Stimulated activated CD4-positive, alpha-beta T cell treated with anti-CD3 and anti-CD28 coated beads, Interleukin-1b, Interleukin-23, amount 100 ng/mL, for 48 hours (primary cell): ENCODE results near the gene U2AF1L4.

Experiments used
- DNase-seq: peaks from one replicate; pipeline ENCODE4 v3.0.0-alpha.2; 2020

The U2AF1L4 gene

DNA sequence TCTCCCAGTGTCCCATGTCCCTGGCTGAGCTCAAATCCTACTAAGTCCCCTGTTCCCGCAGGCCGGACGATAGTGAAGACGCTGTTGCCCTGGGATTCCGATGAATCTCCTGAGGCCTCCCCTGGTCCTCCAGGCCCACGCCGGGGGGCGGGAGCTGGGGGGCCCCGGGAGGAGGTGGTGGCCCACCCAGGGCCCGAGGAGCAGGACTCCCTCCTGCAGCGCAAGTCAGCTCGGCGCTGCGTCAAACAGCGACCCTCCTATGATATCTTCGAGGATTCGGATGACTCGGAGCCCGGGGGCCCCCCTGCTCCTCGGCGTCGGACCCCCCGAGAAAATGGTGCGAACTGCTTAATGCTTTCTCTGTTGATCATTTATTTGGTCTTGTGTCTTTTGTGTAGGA lies 21.5 kb downstream of the U2AF1L4 start:
- DNase-seq = no peak

- no peak for DNase-seq
Measured at GRCh38 chr19:35722897-35723296, 22.3 kb downstream of the U2AF1L4 start.

- DNase-seq = no peak
Measured at GRCh38 chr19:35722461-35722860, 22.8 kb downstream of the U2AF1L4 start.

DNA sequence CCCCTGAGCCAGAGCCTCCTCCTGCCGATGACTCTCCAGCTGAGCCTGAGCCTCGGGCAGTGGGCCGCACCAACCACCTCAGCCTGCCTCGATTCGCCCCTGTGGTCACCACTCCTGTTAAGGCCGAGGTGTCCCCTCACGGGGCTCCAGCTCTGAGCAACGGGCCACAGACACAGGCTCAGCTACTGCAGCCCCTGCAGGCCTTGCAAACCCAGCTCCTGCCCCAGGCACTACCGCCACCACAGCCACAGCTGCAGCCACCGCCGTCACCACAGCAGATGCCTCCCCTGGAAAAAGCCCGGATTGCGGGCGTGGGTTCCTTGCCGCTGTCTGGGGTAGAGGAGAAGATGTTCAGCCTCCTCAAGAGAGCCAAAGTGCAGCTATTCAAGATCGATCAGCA lies 23.8 kb downstream of the U2AF1L4 start:
- DNase-seq = no peak

DNA sequence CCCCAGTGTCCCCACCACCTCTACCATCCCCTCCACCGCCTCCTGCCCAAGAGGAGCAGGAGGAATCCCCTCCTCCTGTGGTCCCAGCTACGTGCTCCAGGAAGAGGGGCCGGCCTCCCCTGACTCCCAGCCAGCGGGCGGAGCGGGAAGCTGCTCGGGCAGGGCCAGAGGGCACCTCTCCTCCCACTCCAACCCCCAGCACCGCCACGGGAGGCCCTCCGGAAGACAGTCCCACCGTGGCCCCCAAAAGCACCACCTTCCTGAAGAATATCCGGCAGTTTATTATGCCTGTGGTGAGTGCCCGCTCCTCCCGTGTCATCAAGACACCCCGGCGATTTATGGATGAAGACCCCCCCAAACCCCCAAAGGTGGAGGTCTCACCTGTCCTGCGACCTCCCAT lies 24.6 kb downstream of the U2AF1L4 start:
- DNase-seq = no peak

DNA sequence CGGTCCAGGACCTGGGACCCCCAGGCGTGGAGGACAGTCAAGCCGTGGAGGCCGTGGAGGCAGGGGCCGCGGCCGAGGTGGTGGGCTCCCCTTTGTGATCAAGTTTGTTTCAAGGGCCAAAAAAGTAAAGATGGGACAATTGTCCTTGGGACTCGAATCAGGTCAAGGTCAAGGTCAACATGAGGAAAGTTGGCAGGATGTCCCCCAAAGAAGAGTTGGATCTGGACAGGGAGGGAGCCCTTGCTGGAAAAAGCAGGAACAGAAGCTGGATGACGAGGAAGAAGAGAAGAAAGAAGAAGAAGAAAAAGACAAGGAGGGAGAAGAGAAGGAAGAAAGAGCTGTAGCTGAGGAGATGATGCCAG lies 25.1 kb downstream of the U2AF1L4 start:
- no peak for DNase-seq

- DNase-seq = no peak
Measured at GRCh38 chr19:35719402-35720162, 25.6 kb downstream of the U2AF1L4 start.

GRCh38 chr19:35718345-35719041 lies 26.7 kb downstream of the U2AF1L4 start:
- DNase-seq = peak; percentile 72

GRCh38 chr19:35717665-35718344 lies 27.4 kb downstream of the U2AF1L4 start, which contains the start of gene KMT2B:
Gene KMT2B, plus strand, starts transcription at chr19:35718003. Its CDS starts 16 bp downstream, at chr19:35718019.
- DNase-seq = no peak

GRCh38 chr19:35716801-35717664 lies 28.2 kb downstream of the U2AF1L4 start:
- DNase-seq = peak; percentile 97

GRCh38 chr19:35715981-35716800 lies 29.0 kb downstream of the U2AF1L4 start:
- DNase-seq = no peak

GRCh38 chr19:35715355-35715809 lies 29.8 kb downstream of the U2AF1L4 start:
- no peak for DNase-seq

DNA sequence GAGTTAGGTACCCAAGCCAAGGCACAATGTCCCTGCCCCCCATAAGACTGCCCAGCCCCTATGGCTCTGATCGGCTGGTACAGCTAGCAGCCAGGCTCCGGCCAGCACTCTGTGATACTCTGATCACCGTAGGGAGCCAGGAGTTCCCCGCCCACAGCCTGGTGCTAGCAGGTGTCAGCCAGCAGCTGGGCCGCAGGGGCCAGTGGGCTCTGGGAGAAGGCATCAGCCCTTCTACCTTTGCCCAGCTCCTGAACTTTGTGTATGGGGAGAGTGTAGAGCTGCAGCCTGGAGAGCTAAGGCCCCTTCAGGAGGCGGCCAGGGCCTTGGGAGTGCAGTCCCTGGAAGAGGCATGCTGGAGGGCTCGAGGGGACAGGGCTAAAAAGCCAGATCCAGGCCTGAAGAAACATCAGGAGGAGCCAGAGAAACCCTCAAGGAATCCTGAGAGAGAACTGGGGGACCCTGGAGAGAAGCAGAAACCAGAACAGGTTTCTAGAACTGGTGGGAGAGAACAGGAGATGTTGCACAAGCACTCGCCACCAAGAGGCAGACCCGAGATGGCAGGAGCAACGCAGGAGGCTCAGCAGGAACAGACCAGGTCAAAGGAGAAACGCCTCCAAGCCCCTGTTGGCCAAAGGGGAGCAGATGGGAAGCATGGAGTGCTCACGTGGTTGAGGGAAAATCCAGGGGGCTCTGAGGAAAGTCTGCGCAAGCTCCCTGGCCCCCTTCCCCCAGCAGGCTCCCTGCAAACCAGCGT lies 30.4 kb downstream of the U2AF1L4 start:
- peak; percentile 58 for DNase-seq

DNA sequence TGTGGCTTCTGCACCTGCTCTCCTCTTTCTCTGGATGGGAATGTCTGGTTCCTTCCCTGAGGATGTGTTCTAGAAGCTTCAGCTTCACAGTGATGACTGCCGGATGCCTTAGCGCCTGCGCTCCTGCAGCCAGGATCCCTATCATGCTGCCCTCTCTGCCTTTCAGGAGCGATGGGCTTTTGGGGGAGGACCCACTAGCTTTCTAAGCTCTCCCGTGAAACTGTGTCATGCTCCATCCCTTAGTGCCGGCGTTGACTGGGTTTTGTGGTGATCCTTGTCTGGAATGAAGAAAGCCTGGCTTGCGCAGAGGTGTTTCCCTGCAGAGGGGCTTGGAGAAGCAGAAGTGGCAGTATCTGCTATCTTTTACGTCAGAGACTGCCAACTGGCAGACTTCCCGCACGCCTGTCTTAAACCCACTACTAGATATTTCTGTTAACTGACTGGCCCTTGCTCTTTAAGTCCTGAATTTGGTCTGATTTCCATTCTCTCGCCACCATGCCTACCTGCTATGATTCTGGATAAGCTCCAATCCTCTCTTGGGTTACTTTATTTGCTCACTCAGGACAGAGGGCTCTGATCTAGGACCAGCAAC lies 31.2 kb downstream of the U2AF1L4 start:
- no peak for DNase-seq

DNA sequence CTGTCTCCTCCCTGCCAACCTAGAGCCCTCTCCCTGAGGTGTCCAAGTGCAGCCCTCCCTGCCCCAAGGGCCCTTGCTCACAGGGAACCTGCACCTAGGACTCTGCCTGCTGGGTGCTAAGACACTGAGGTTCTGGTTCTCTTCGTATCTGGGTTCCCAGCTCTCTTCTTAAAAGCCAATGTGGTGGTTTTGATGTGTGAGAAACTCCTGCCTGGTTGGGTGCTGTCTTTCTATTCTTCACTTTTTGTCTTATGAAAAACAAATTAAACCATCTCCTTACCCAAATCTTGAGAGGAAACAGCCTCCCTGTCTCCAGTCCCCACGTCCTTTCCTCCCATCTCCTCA lies 31.7 kb downstream of the U2AF1L4 start:
- DNase-seq = no peak

DNA sequence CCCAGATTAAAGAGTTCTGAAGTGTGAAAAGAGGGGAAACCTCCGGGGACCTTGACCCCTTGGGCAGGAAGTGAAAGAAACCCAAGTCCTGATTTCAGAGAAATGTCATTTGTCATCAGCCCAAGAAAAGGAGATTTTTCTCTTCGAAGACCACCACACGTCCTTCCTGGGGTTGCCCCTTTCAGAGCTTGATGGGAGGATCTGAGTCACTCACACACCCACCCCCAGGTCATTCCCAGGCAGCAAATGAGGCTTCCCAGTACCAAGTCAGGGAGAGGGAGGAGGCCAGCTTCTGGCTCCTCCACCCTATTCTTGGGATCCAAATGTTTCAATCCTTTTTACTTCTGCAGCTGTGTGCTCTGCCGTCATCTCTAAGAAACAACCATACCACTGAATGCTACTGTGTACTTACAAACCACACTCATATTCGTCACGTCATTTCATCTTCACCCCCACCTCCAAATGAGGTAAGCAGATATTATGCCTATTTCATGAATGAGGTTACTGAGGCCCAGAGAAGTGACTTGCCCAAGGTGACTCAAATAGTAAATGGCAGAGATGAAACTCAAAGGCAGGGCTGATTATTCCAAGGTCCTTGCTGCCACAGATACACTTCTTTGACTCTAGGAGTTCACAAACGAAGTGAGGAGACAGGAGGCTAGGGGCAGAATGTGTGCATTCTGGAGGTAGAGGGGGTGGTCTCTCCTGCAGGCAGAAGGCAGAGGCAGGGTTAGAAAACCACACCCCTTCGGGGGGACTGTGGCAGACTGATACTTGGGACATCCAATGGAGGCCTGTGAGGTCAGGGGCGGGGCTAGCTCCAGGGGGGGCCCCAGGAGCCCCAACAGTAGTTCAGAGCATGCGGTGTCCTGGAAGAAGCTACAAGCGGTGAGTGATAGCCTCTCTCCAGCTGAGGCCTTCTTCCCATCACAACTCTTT lies 32.4 kb downstream of the U2AF1L4 start:
- peak; percentile 92 for DNase-seq

DNA sequence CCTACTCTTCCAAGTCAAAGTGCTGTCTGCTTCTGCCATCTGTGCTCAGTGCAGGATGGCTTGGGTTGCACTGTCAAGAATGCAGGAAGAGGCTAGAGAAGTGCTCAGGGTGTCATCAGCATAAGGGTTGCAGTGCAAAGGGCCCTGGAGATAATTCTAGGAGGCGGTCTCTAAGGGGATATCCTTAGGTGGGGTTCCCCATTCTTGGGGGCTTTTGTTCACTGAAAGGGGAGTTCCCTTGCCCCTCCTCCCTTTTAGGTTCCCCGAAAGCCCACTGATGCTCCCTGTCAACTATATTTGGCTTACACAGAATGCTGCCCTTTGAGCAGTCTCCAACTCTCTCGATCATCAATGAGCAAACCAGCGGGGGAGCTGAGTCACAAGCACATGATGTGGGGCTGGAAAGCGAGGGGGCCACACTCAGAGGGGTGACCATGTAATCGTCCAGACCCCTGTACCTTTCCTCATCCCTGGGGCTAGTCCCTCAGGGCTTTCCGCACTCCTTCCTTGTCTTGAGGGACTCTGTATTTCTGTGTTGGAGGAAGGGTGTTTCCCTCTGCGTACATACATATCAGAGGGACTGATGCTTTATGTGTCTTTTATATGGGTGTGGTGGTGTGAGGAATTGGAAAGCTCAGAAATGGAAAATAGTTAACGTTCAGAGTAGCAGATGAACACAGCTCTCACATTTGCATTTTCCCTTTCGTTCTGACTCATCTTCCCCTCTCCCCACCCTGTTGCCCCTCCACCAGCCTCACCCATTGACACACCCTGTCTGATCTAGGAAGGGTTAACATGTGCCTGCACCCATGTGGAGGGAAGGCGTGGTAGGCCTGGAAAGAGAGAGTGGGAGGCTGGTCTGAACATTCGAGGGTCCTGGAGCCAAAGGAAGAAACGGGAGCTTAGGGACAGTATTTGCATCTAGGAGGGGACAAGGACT lies 34.2 kb downstream of the U2AF1L4 start:
- peak; percentile 84 for DNase-seq

DNA sequence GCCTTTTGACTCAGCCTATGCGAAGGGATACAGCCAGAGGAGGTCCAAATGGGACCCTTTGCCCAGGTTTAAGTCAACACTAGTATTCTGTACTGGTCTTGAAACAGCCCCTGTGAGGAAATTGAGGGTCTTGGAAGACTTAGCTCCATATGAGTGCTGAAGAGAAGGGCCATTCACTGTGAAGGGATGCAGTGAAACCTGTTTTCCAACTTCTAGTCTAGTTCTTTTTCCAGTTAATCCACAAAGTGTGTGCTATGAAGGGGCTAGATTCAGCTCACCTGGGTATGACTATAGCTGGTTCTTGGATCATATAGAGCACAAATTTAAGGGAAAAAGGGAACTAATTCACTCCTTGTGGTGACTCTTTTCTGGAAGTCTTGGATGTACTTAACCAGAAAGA lies 36.8 kb downstream of the U2AF1L4 start:
- no peak for DNase-seq
